K562 (cell line): ENCODE data around the gene GINS3.

Experiments
- JUND ChIP-seq, 2 experiments: IDR thresholded peaks; 2 replicates in 1 of 2; 3 replicates in 1 of 2; pipeline ENCODE4 v1.6.1; 2011; ENCODE audit warnings: borderline replicate concordance in 2 of 2, low read depth in 2 of 2, low read length in 2 of 2, improper control_type of control experiment in 1 of 2, missing biosample characterization in 1 of 2, missing genetic modification characterization in 1 of 2, missing genetic modification reagents in 1 of 2
- POLR2AphosphoS2 ChIP-seq: IDR thresholded peaks from 2 replicates; pipeline ENCODE4 v1.6.1; 2012; ENCODE audit warnings: low read length, improper control_type of control experiment
- PRPF4 ChIP-seq: fragments of 200-400 bp; formaldehyde crosslinking; IDR thresholded peaks from one replicate; pipeline ENCODE4 v1.6.1; 2017; ENCODE audit warnings: low read length, low read depth, mild to moderate bottlenecking; ENCODE audit not compliant: insufficient read depth, poor library complexity, severe bottlenecking
- TAF15 ChIP-seq: fragments of 200-400 bp; formaldehyde crosslinking; IDR thresholded peaks from 2 replicates; pipeline ENCODE4 v1.6.1; 2017; ENCODE audit warnings: mild to moderate bottlenecking, low read depth, low read length, moderate library complexity
- TF ChIP-seq, protein P1 (sequence below), 3 experiments: IDR thresholded peaks in 2 of 3; conservative IDR thresholded peaks in 1 of 3; 2 replicates each; pipeline ENCODE4 v1.5.1; 2011 to 2012; ENCODE audit warnings: low read length in 3 of 3, mild to moderate bottlenecking in 3 of 3, control low read depth in 2 of 3, improper control_type of control experiment in 1 of 3, inconsistent platforms in 1 of 3, low read depth in 1 of 3, mixed read lengths in 1 of 3, moderate library complexity in 1 of 3; ENCODE audit not compliant: insufficient read depth in 2 of 3
- TF ChIP-seq, protein P2 (sequence below), 2 experiments: fragments of 450-650 bp; formaldehyde crosslinking in 1 of 2; IDR thresholded peaks; 2 replicates each; pipeline versions ENCODE4 v1.4.0 to v1.6.1; 2014 to 2020; ENCODE audit warnings: mild to moderate bottlenecking in 2 of 2, borderline replicate concordance in 1 of 2, low read depth in 1 of 2

- TF ChIP-seq PRPF4, result no peak
- TF ChIP-seq, protein P1, sequence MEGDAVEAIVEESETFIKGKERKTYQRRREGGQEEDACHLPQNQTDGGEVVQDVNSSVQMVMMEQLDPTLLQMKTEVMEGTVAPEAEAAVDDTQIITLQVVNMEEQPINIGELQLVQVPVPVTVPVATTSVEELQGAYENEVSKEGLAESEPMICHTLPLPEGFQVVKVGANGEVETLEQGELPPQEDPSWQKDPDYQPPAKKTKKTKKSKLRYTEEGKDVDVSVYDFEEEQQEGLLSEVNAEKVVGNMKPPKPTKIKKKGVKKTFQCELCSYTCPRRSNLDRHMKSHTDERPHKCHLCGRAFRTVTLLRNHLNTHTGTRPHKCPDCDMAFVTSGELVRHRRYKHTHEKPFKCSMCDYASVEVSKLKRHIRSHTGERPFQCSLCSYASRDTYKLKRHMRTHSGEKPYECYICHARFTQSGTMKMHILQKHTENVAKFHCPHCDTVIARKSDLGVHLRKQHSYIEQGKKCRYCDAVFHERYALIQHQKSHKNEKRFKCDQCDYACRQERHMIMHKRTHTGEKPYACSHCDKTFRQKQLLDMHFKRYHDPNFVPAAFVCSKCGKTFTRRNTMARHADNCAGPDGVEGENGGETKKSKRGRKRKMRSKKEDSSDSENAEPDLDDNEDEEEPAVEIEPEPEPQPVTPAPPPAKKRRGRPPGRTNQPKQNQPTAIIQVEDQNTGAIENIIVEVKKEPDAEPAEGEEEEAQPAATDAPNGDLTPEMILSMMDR (IDR thresholded peaks at IDR 0.05 in 2 of 3, conservative IDR thresholded peaks at IDR 0.05 in 1 of 3; ENCODE audit: insufficient read depth in 2 of 3, low read depth in 1 of 3, low read length in 3 of 3), result no peak
- no peak for TF ChIP-seq POLR2AphosphoS2
- TF ChIP-seq, protein P2, sequence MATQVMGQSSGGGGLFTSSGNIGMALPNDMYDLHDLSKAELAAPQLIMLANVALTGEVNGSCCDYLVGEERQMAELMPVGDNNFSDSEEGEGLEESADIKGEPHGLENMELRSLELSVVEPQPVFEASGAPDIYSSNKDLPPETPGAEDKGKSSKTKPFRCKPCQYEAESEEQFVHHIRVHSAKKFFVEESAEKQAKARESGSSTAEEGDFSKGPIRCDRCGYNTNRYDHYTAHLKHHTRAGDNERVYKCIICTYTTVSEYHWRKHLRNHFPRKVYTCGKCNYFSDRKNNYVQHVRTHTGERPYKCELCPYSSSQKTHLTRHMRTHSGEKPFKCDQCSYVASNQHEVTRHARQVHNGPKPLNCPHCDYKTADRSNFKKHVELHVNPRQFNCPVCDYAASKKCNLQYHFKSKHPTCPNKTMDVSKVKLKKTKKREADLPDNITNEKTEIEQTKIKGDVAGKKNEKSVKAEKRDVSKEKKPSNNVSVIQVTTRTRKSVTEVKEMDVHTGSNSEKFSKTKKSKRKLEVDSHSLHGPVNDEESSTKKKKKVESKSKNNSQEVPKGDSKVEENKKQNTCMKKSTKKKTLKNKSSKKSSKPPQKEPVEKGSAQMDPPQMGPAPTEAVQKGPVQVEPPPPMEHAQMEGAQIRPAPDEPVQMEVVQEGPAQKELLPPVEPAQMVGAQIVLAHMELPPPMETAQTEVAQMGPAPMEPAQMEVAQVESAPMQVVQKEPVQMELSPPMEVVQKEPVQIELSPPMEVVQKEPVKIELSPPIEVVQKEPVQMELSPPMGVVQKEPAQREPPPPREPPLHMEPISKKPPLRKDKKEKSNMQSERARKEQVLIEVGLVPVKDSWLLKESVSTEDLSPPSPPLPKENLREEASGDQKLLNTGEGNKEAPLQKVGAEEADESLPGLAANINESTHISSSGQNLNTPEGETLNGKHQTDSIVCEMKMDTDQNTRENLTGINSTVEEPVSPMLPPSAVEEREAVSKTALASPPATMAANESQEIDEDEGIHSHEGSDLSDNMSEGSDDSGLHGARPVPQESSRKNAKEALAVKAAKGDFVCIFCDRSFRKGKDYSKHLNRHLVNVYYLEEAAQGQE (IDR thresholded peaks at IDR 0.05; ENCODE audit: borderline replicate concordance), result no peak
- TF ChIP-seq, protein P2 (CRISPR knock-in tag; IDR thresholded peaks at IDR 0.05; ENCODE audit: low read depth), result no peak
- no peak for TF ChIP-seq JUND (IDR thresholded peaks at IDR 0.05; ENCODE audit: borderline replicate concordance, low read depth, low read length)
- TF ChIP-seq JUND (tag; IDR thresholded peaks at IDR 0.05; ENCODE audit: borderline replicate concordance, low read depth, low read length), result no peak
- TF ChIP-seq TAF15, result no peak
Observed at GRCh38 chr16:58377932-58378331, 14.3 kb upstream of the GINS3 start.
